Measurements from ENCODE around the gene FHAD1.

The FHAD1 gene

GRCh38 chr1:15275921-15276683, 29.1 kb downstream of the FHAD1 start:
- H3K79me1 ChIP-seq (ENCODE audit: low read depth, low read length) = no peaks in the 10 kb centered on the region
- no peak overlapping the region for H3K18ac ChIP-seq (ENCODE audit: low read length)
- no peak overlapping the region for H3K4me2 ChIP-seq (ENCODE audit: insufficient read depth, low read length, poor library complexity, severe bottlenecking)
- H3K36me3 ChIP-seq (replicated peaks in 1 of 2; ENCODE audit: control insufficient read depth in 2 of 2, insufficient read depth in 2 of 2, low read length in 2 of 2) = no peaks in the 10 kb centered on the region
- H4K91ac ChIP-seq (ENCODE audit: low read depth, low read length, poor library complexity) = no peak overlapping the region
- no CpG with 5 or more reads among the region's 10 CpGs for WGBS, 2 donors (ENCODE audit: extremely low coverage in 2 of 2, insufficient read length in 2 of 2, insufficient replicate concordance in 1 of 2)
- no peak overlapping the region for H2BK120ac ChIP-seq (ENCODE audit: low read depth, low read length)
- no peak overlapping the region for H3K4me3 ChIP-seq (ENCODE audit: low read length in 2 of 2)
- peaks cover 0 to 6% (median 0%) of the 10 kb centered on the region in 3 experiments for H3K27me3 ChIP-seq (ENCODE audit: control insufficient read depth in 3 of 3, insufficient read depth in 3 of 3, low read depth in 1 of 3, low read length in 3 of 3)
- H2BK15ac ChIP-seq (ENCODE audit: low read length) = no peak overlapping the region
- H3K23ac ChIP-seq (ENCODE audit: low read depth, low read length, poor library complexity) = no peak overlapping the region
- peaks cover 5 to 13% of the 10 kb centered on the region in 2 donors for H3K4me1 ChIP-seq (ENCODE audit: control insufficient read depth in 2 of 2, insufficient read depth in 1 of 2, low read depth in 1 of 2, low read length in 2 of 2)
- no peak overlapping the region for H3K14ac ChIP-seq (ENCODE audit: low read length)
- peak overlapping the region; percentile 53 for H2BK12ac ChIP-seq (ENCODE audit: low read length)
- no peak overlapping the region for H4K8ac ChIP-seq (ENCODE audit: low read depth, low read length)
- H3K9me3 ChIP-seq (replicated peaks in 1 of 2; ENCODE audit: control insufficient read depth in 2 of 2, insufficient read depth in 1 of 2, low read depth in 1 of 2, low read length in 2 of 2) = no peaks in the 10 kb centered on the region
- peak overlapping the region; percentile 79 for H2AFZ ChIP-seq (ENCODE audit: low read length)
- H3K4ac ChIP-seq (ENCODE audit: low read length) = no peak overlapping the region
- H2AK5ac ChIP-seq (ENCODE audit: low read depth, low read length) = no peak overlapping the region
- no peak overlapping the region for H3K9ac ChIP-seq (ENCODE audit: low read depth, low read length, poor library complexity)
- H2BK5ac ChIP-seq (ENCODE audit: low read length) = no peak overlapping the region
- DNase-seq (ENCODE audit: low spot score) = no peak
- H3K27ac ChIP-seq (replicated peaks; ENCODE audit: low read length) = no peak overlapping the region

GRCh38 chr1:15276691-15277446, 29.8 kb downstream of the FHAD1 start:
- H3K9me3 ChIP-seq (replicated peaks in 1 of 2; ENCODE audit: control insufficient read depth in 2 of 2, insufficient read depth in 1 of 2, low read depth in 1 of 2, low read length in 2 of 2) = no peaks in the 10 kb centered on the region
- H3K23ac ChIP-seq (ENCODE audit: low read depth, low read length, poor library complexity) = no peak overlapping the region
- no peaks in the 10 kb centered on the region for H3K36me3 ChIP-seq (replicated peaks in 1 of 2; ENCODE audit: control insufficient read depth in 2 of 2, insufficient read depth in 2 of 2, low read length in 2 of 2)
- H3K9ac ChIP-seq (ENCODE audit: low read depth, low read length, poor library complexity) = no peak overlapping the region
- WGBS, 2 donors (ENCODE audit: extremely low coverage in 2 of 2, insufficient read length in 2 of 2, insufficient replicate concordance in 1 of 2) = no CpG with 5 or more reads among the region's 11 CpGs
- peaks cover 5 to 13% of the 10 kb centered on the region in 2 donors for H3K4me1 ChIP-seq (ENCODE audit: control insufficient read depth in 2 of 2, insufficient read depth in 1 of 2, low read depth in 1 of 2, low read length in 2 of 2)
- no peak overlapping the region for H4K91ac ChIP-seq (ENCODE audit: low read depth, low read length, poor library complexity)
- no peak overlapping the region for H3K14ac ChIP-seq (ENCODE audit: low read length)
- DNase-seq (ENCODE audit: low spot score) = no peak
- peak overlapping the region; percentile 41 for H3K18ac ChIP-seq (ENCODE audit: low read length)
- no peak overlapping the region for H2AK5ac ChIP-seq (ENCODE audit: low read depth, low read length)
- H2BK5ac ChIP-seq (ENCODE audit: low read length) = no peak overlapping the region
- no peak overlapping the region for H3K4me3 ChIP-seq (ENCODE audit: low read length in 2 of 2)
- H2AFZ ChIP-seq (ENCODE audit: low read length) = no peak overlapping the region
- H3K4me2 ChIP-seq (ENCODE audit: insufficient read depth, low read length, poor library complexity, severe bottlenecking) = no peak overlapping the region
- no peak overlapping the region for H2BK120ac ChIP-seq (ENCODE audit: low read depth, low read length)
- no peak overlapping the region for H2BK12ac ChIP-seq (ENCODE audit: low read length)
- no peaks in the 10 kb centered on the region for H3K79me1 ChIP-seq (ENCODE audit: low read depth, low read length)
- H4K8ac ChIP-seq (ENCODE audit: low read depth, low read length) = no peak overlapping the region
- H2BK15ac ChIP-seq (ENCODE audit: low read length) = no peak overlapping the region
- no peak overlapping the region for H3K27ac ChIP-seq (replicated peaks; ENCODE audit: low read length)
- peaks cover 0 to 6% (median 0%) of the 10 kb centered on the region in 3 experiments for H3K27me3 ChIP-seq (ENCODE audit: control insufficient read depth in 3 of 3, insufficient read depth in 3 of 3, low read depth in 1 of 3, low read length in 3 of 3)
- no peak overlapping the region for H3K4ac ChIP-seq (ENCODE audit: low read length)

GRCh38 chr1:15277447-15277838, 30.4 kb downstream of the FHAD1 start:
- Histone ChIP-seq H3K27ac (replicated peaks; ENCODE audit: low read length) (no peak overlapping the region), H3K4ac (ENCODE audit: low read length) (no peak overlapping the region), H3K9ac (ENCODE audit: low read depth, low read length, poor library complexity) (no peak overlapping the region), H2BK12ac (ENCODE audit: low read length) (no peak overlapping the region), H3K18ac (ENCODE audit: low read length) (no peak overlapping the region), H3K4me3 (ENCODE audit: low read length in 2 of 2) (no peak overlapping the region), H2BK120ac (ENCODE audit: low read depth, low read length) (no peak overlapping the region), H2BK5ac (ENCODE audit: low read length) (no peak overlapping the region), H3K27me3 (ENCODE audit: control insufficient read depth in 3 of 3, insufficient read depth in 3 of 3, low read depth in 1 of 3, low read length in 3 of 3) (peaks cover 0 to 6% (median 0%) of the 10 kb centered on the region in 3 experiments), H3K36me3 (replicated peaks in 1 of 2; ENCODE audit: control insufficient read depth in 2 of 2, insufficient read depth in 2 of 2, low read length in 2 of 2) (no peaks in the 10 kb centered on the region), H3K4me2 (ENCODE audit: insufficient read depth, low read length, poor library complexity, severe bottlenecking) (no peak overlapping the region), H3K14ac (ENCODE audit: low read length) (no peak overlapping the region), H2AFZ (ENCODE audit: low read length) (no peak overlapping the region), H3K23ac (ENCODE audit: low read depth, low read length, poor library complexity) (no peak overlapping the region), H3K4me1 (ENCODE audit: control insufficient read depth in 2 of 2, insufficient read depth in 1 of 2, low read depth in 1 of 2, low read length in 2 of 2) (peaks cover 2 to 13% of the 10 kb centered on the region in 2 donors), H4K8ac (ENCODE audit: low read depth, low read length) (no peak overlapping the region), H4K91ac (ENCODE audit: low read depth, low read length, poor library complexity) (no peak overlapping the region), H3K9me3 (replicated peaks in 1 of 2; ENCODE audit: control insufficient read depth in 2 of 2, insufficient read depth in 1 of 2, low read depth in 1 of 2, low read length in 2 of 2) (no peaks in the 10 kb centered on the region), H2BK15ac (ENCODE audit: low read length) (no peak overlapping the region), H3K79me1 (ENCODE audit: low read depth, low read length) (no peaks in the 10 kb centered on the region), H2AK5ac (ENCODE audit: low read depth, low read length) (no peak overlapping the region)
- no peak for DNase-seq (ENCODE audit: low spot score)
- no CpG with 5 or more reads among the region's 5 CpGs for WGBS, 2 donors (ENCODE audit: extremely low coverage in 2 of 2, insufficient read length in 2 of 2, insufficient replicate concordance in 1 of 2)

- no peaks in the 10 kb centered on the region for H3K36me3 ChIP-seq (replicated peaks in 1 of 2; ENCODE audit: control insufficient read depth in 2 of 2, insufficient read depth in 2 of 2, low read length in 2 of 2)
- no peak overlapping the region for H3K18ac ChIP-seq (ENCODE audit: low read length)
- H3K27me3 ChIP-seq (ENCODE audit: control insufficient read depth in 3 of 3, insufficient read depth in 3 of 3, low read depth in 1 of 3, low read length in 3 of 3) = peaks cover 0 to 6% (median 0%) of the 10 kb centered on the region in 3 experiments
- no peak overlapping the region for H2BK5ac ChIP-seq (ENCODE audit: low read length)
- H3K9ac ChIP-seq (ENCODE audit: low read depth, low read length, poor library complexity) = no peak overlapping the region
- H3K4ac ChIP-seq (ENCODE audit: low read length) = no peak overlapping the region
- H2BK15ac ChIP-seq (ENCODE audit: low read length) = no peak overlapping the region
- no peak overlapping the region for H2BK120ac ChIP-seq (ENCODE audit: low read depth, low read length)
- no CpG with 5 or more reads among the region's 4 CpGs for WGBS, 2 donors (ENCODE audit: extremely low coverage in 2 of 2, insufficient read length in 2 of 2, insufficient replicate concordance in 1 of 2)
- no peak overlapping the region for H2BK12ac ChIP-seq (ENCODE audit: low read length)
- no peak overlapping the region for H2AFZ ChIP-seq (ENCODE audit: low read length)
- no peaks in the 10 kb centered on the region for H3K9me3 ChIP-seq (replicated peaks in 1 of 2; ENCODE audit: control insufficient read depth in 2 of 2, insufficient read depth in 1 of 2, low read depth in 1 of 2, low read length in 2 of 2)
- H3K27ac ChIP-seq (replicated peaks; ENCODE audit: low read length) = no peak overlapping the region
- peaks cover 2 to 13% of the 10 kb centered on the region in 2 donors for H3K4me1 ChIP-seq (ENCODE audit: control insufficient read depth in 2 of 2, insufficient read depth in 1 of 2, low read depth in 1 of 2, low read length in 2 of 2)
- no peak for DNase-seq (ENCODE audit: low spot score)
- no peak overlapping the region for H3K4me3 ChIP-seq (ENCODE audit: low read length in 2 of 2)
- H4K8ac ChIP-seq (ENCODE audit: low read depth, low read length) = no peak overlapping the region
- H3K4me2 ChIP-seq (ENCODE audit: insufficient read depth, low read length, poor library complexity, severe bottlenecking) = no peak overlapping the region
- H4K91ac ChIP-seq (ENCODE audit: low read depth, low read length, poor library complexity) = no peak overlapping the region
- H3K79me1 ChIP-seq (ENCODE audit: low read depth, low read length) = no peaks in the 10 kb centered on the region
- no peak overlapping the region for H2AK5ac ChIP-seq (ENCODE audit: low read depth, low read length)
- no peak overlapping the region for H3K14ac ChIP-seq (ENCODE audit: low read length)
- no peak overlapping the region for H3K23ac ChIP-seq (ENCODE audit: low read depth, low read length, poor library complexity)
These were observed 30.9 kb downstream of the FHAD1 start for GRCh38 chr1:15277933-15278332.
